Nucleus accumbens (tissue), 56 donors: ENCODE results near the gene CACNA2D1.
A peak's percentile ranks its signal among the peaks of the same experiment; 100 is the strongest.

Source experiments
- DNase-seq, 56 donors: peaks; one replicate each; lab custom pipeline; 2025; lab: John Stamatoyannopoulos, UW

Gene CACNA2D1

GRCh38 chr7:82241356-82241755 is 202.2 kb downstream of the CACNA2D1 start:
- no peak for DNase-seq

DNA sequence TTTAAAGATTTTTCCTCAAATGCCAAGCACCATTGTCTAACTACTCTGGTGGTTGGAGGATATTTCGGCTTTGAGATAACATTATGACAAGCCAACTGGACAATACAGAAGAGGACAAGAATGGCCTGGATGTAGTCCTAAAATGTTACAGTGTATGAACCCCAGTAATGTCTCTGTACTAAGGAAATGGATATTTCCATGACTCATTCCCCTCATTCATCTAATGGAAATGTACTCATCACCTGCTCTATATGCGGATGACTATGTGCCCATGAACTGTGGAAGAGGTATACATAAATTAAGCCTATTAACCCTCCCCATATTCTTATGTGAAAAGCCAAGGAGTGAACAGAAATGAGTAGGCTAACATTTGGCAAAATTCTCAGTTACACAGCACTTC is 207.9 kb downstream of the CACNA2D1 start:
- no peak for DNase-seq

GRCh38 chr7:82234457-82235049 is 209.0 kb downstream of the CACNA2D1 start:
- no peak for DNase-seq

GRCh38 chr7:82230811-82231581 is 212.6 kb downstream of the CACNA2D1 start:
- peak in 8 of 56 donors; percentile 2 to 19 (median 6) for DNase-seq

DNA sequence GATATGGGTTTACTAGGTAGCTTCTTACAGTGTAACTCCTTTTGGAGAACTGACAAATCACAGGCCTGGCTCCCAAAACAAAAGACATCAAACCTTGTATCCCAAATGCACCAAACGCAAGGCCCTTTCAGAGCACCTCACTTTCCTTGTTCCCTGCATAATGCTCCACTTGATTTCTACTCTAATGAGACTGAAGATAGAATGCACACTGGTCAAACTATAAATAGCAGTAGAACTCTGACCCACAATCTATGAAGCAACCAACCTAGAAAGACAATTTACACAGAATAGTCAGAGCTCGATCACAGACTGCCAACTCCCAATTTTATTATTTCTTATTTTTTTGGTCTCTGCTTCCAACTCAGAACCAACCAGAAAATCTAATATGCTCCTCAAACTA is 214.4 kb downstream of the CACNA2D1 start:
- DNase-seq, result no peak

GRCh38 chr7:82226191-82226590 is 217.4 kb downstream of the CACNA2D1 start:
- no peak for DNase-seq

GRCh38 chr7:82224529-82224928 is 219.0 kb downstream of the CACNA2D1 start:
- no peak for DNase-seq

- no peak for DNase-seq
Observed at GRCh38 chr7:82223580-82223979, 220.0 kb downstream of the CACNA2D1 start.

- DNase-seq, result no peak
Observed at GRCh38 chr7:82221152-82221674, 222.4 kb downstream of the CACNA2D1 start.

DNA sequence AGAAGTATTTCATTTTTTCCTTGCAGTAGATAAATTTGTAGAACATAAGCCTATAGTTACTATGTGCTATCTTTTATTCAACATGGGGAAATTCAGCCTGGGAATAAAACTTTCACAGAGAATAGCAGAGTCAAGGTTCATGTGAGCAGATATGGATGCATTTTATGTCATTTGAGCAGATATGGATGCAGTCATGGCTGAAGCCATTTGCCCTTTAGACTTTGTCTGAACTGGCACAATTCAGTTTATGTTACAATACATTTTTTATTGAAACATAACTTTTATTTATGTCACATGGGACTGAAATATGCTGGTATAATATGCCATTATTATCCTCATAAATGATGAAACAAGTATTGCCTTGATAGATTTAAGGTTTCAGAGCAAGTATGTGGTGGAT is 231.1 kb downstream of the CACNA2D1 start:
- no peak for DNase-seq

- DNase-seq, result no peak
Observed at GRCh38 chr7:82211333-82211732, 232.2 kb downstream of the CACNA2D1 start.

GRCh38 chr7:82210416-82211184 is 233.0 kb downstream of the CACNA2D1 start:
- no peak for DNase-seq

DNA sequence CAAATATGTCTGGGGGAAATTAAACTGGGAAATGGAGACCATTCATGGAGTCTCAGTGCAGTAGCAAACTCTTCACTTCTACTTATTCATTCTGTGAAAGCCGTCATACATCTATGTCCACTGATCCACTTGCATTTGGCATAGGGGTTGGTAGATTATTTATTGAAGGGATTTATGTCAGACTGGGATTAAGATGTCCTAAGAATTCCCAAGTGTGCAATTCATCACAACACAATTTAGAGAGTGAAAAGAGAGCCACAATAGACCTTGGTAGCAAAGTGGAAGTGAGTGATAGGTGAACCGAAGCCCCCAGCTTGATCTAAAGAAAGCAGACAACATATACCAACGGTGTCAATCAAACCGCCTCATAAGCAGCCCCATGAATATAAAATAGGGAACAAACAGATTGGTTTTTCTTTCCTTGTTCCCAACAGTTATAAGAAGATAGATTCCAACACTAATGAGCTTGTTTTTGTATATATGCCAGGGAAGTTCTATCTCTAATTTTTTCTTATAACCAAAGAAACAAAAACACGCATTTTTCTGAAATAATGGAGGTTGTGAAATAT is 234.3 kb downstream of the CACNA2D1 start:
- DNase-seq, result no peak

GRCh38 chr7:82204694-82205093 is 238.9 kb downstream of the CACNA2D1 start:
- DNase-seq, result peak in 1 of 56 donors; percentile 9

DNA sequence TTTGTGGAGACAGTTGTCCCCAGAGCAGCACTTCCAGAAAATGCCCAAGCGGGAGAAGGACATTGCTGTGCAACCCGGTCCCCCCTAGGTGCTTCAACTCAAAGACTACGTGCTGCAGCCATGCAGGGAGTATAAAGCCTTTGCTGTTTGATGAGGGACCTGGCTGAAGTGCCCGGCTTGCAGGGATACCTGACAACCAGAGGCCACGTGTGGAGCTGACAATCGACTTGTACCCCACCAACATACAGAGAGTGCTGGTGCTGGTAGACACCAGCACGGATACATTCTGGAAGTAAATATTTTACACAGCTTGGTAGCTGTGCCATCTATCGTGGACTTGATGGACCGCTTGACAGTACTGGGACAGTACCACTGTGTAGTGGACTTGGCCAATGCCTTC is 240.6 kb downstream of the CACNA2D1 start:
- no peak for DNase-seq

GRCh38 chr7:82202107-82202506 is 241.5 kb downstream of the CACNA2D1 start:
- DNase-seq, result no peak

DNA sequence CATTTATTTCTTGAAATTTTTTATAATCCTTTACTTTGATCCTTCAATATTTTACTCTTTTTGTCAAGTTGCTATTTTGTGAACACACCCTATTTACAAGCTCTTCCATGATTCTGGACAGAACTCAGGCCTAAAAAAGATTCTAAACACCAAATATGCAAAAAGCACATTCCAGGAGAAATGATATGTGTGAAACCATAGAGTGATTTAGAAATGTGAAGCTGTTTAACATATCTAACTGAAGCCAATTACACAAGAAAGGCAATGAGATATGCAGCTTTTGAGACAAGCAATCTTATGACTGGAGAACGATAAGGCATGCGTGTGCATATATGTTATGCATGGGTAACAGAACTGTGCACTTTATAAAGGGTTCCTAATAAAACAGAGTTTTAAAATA is 243.0 kb downstream of the CACNA2D1 start:
- no peak for DNase-seq

DNA sequence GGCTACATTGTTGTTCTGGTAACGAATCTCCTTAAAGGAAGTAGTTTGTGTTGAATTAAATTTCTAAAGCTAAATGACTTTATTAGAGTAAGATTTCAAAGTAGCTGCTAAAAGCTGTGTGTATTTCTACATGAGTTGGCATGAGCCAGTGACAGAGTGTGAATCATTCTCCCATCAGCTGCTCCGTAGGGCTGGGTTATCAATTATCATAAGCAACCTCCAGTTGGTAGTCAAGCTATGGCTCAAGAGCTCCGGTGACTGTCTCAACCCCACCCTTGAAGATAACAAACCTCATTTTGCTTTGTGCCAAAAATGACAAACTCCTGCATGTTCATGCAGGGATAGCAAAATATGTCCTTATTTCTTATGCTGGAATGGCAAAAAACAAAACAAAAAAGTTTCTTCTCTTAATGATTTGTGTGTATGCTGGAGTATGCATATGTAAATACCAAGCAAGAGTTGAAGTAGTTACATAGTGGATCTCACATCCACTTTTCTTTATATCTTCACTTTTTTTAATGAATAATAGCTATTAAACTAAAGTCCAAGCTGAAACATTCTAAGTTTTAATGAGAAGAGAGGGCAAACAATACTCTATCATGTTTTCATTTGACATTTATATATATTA is 249.4 kb downstream of the CACNA2D1 start:
- DNase-seq, result peak in 7 of 56 donors; percentile 9 to 41 (median 18)

DNA sequence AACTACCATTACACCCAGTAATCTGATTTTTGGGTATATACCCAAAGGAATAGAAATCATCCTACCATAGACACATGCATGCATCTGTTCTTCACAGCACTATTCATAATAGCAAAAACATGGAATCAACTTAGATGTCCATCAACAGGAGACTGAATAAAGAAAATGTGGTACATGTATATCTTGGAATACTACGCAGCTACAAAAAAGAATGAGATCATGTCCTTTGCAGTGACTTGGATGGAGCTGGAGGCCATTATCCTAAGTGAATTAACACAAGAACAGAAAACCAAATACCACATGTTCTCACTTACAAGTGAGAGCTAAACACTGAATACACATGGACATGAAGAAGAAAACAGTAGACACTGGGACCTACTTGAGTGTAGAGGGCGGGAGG is 254.9 kb downstream of the CACNA2D1 start:
- DNase-seq, result no peak

GRCh38 chr7:82185443-82185842 is 258.1 kb downstream of the CACNA2D1 start:
- no peak for DNase-seq
